ENCODE measurements around the gene COBLL1.

GRCh38 chr2:164734196-164734595, 107.4 kb downstream of the COBLL1 start:
- TF ChIP-seq POLR2A (IDR thresholded peaks at IDR 0.05), result no peak
- TF ChIP-seq, protein P1, sequence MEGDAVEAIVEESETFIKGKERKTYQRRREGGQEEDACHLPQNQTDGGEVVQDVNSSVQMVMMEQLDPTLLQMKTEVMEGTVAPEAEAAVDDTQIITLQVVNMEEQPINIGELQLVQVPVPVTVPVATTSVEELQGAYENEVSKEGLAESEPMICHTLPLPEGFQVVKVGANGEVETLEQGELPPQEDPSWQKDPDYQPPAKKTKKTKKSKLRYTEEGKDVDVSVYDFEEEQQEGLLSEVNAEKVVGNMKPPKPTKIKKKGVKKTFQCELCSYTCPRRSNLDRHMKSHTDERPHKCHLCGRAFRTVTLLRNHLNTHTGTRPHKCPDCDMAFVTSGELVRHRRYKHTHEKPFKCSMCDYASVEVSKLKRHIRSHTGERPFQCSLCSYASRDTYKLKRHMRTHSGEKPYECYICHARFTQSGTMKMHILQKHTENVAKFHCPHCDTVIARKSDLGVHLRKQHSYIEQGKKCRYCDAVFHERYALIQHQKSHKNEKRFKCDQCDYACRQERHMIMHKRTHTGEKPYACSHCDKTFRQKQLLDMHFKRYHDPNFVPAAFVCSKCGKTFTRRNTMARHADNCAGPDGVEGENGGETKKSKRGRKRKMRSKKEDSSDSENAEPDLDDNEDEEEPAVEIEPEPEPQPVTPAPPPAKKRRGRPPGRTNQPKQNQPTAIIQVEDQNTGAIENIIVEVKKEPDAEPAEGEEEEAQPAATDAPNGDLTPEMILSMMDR (IDR thresholded peaks at IDR 0.05), result no peak
